ENCODE results near the gene SHANK3.

- TF ChIP-seq CTCF (IDR thresholded peaks at IDR 0.05; ENCODE audit: low read depth, low read length, missing input control) (no peak), GABPA (IDR thresholded peaks at IDR 0.05 in 1 of 2, conservative IDR thresholded peaks at IDR 0.05 in 1 of 2) (no peak), HNF4G (IDR thresholded peaks at IDR 0.05) (no peak), YY1 (IDR thresholded peaks at IDR 0.05) (no peak), ZBTB33 (IDR thresholded peaks at IDR 0.05) (no peak), RAD21 (IDR thresholded peaks at IDR 0.05) (no peak), EGR1 (IDR thresholded peaks at IDR 0.05; ENCODE audit: low read depth in 2 of 2) (no peak), TAF1 (conservative IDR thresholded peaks at IDR 0.05) (no peak), REST (IDR thresholded peaks at IDR 0.05) (no peak), SP1 (IDR thresholded peaks at IDR 0.05) (no peak), HNF4A (conservative IDR thresholded peaks at IDR 0.05) (no peak), FOXA1 (IDR thresholded peaks at IDR 0.05) (no peak), JUND (IDR thresholded peaks at IDR 0.05) (no peak), ATF3 (IDR thresholded peaks at IDR 0.05) (no peak)
Measured at GRCh38 chr22:50711446-50712340, 39.1 kb downstream of the SHANK3 start.

Data from liver (tissue), 3 donors.